GM12878 (cell line): ENCODE results near the gene PLEKHA6. TPM values are rescaled to one million over a fixed set of nuclear protein-coding genes. Genes with fewer than 3 reads are reported as not detected.

Experiments used
- ATAC-seq: fragments of 200-7000 bp; cut with Tn5 transposase; 3 replicates; pipeline ENCODE4 v1.9.1; 2020; ENCODE audit warnings: mild to moderate bottlenecking, moderate library complexity
- BruUV-seq: library from RNA; stranded (reverse); fragments of 400-500 nt; replicated peaks from 2 replicates; lab custom pipeline; 2021; lab: Mats Ljungman, UMichigan
- CTCF ChIA-PET: fragments of 300-600 bp; sonication (Branson Sonifier 250); formaldehyde crosslinking; extraction: SDS; loops from one replicate; lab custom pipeline; 2021; ENCODE audit warnings: inconsistent platforms; lab: Yijun Ruan, JAX
- POLR2A ChIA-PET: fragments of 350-600 bp; formaldehyde crosslinking; extraction: SDS; loops from one replicate; lab custom pipeline; 2021; ENCODE audit warnings: inconsistent platforms; lab: Charles Lee
- RAD21 ChIA-PET: fragments of 300-600 bp; sonication (Branson Sonifier 250); formaldehyde crosslinking; loops from one replicate; lab custom pipeline; 2023; ENCODE audit warnings: antibody characterized with exemption; ENCODE audit not compliant: unreplicated experiment; lab: Charles Lee
- SMC1A ChIA-PET: fragments of 300-600 bp; sonication (Branson Sonifier 250); formaldehyde crosslinking; loops from one replicate; lab custom pipeline; 2023; ENCODE audit not compliant: unreplicated experiment, uncharacterized antibody; lab: Charles Lee
- DNase-seq: peaks from one replicate; pipeline ENCODE4 v3.0.0-alpha.2; 2011; ENCODE audit warnings: low read depth, low spot score
- FAIRE-seq: peaks from 3 replicates; lab custom pipeline; 2011; peaks lifted over from hg19 to GRCh38; lab: Jason Lieb, UNC
- H2AFZ ChIP-seq: 2 replicates; pipeline ENCODE4 v1.6.0; 2011; ENCODE audit warnings: low read depth, low read length, control low read depth; ENCODE audit not compliant: control insufficient read depth
- H3K27ac ChIP-seq: 2 replicates; pipeline ENCODE4 v1.5.1; 2011; ENCODE audit warnings: control low read depth; ENCODE audit not compliant: control insufficient read depth, insufficient read depth
- H3K27me3 ChIP-seq, 2 experiments: replicated peaks in 1 of 2; 2 replicates each; pipeline versions ENCODE4 v1.6.0 to v1.6.1; 2011; ENCODE audit warnings: low read length in 1 of 2; ENCODE audit not compliant: control insufficient read depth in 2 of 2, insufficient read depth in 2 of 2
- H3K36me3 ChIP-seq, 2 experiments: 2 replicates each; pipeline ENCODE4 v1.5.1; 2011; ENCODE audit warnings: low read length in 1 of 2; ENCODE audit not compliant: control insufficient read depth in 2 of 2, insufficient read depth in 2 of 2
- H3K4me1 ChIP-seq: 2 replicates; pipeline ENCODE4 v1.6.1; 2011; ENCODE audit warnings: mild to moderate bottlenecking, low read length, moderate library complexity, mixed read lengths; ENCODE audit not compliant: control insufficient read depth, insufficient read depth
- H3K4me2 ChIP-seq: 2 replicates; pipeline ENCODE4 v1.6.0; 2011; ENCODE audit warnings: control low read depth; ENCODE audit not compliant: control insufficient read depth, insufficient read depth
- H3K4me3 ChIP-seq: fragments of 200-600 bp; sonication (generic); 2 replicates; pipeline ENCODE4 v1.5.1; 2016
- H3K79me2 ChIP-seq: 2 replicates; pipeline ENCODE4 v1.6.0; 2011; ENCODE audit warnings: low read length; ENCODE audit not compliant: control insufficient read depth, insufficient read depth
- H3K9ac ChIP-seq: 2 replicates; pipeline ENCODE4 v1.8.0; 2011; ENCODE audit warnings: low read length, control low read depth, mixed read lengths; ENCODE audit not compliant: control insufficient read depth, insufficient read depth
- H3K9me3 ChIP-seq: replicated peaks from 3 replicates; pipeline ENCODE4 v1.5.1; 2011; ENCODE audit warnings: mild to moderate bottlenecking, low read length; ENCODE audit not compliant: control insufficient read depth, insufficient read depth
- H4K20me1 ChIP-seq: 2 replicates; pipeline ENCODE4 v1.6.0; 2011; ENCODE audit not compliant: control insufficient read depth, insufficient read depth
- NFYB ChIP-seq: IDR thresholded peaks from 2 replicates; pipeline ENCODE4 v1.6.1; 2011; ENCODE audit warnings: low read depth, mild to moderate bottlenecking, low read length, improper control_type of control experiment, moderate library complexity; ENCODE audit not compliant: insufficient read depth
- POLR2AphosphoS5 ChIP-seq: IDR thresholded peaks from 2 replicates; pipeline ENCODE4 v1.6.1; 2011; ENCODE audit warnings: mild to moderate bottlenecking, low read length, inconsistent platforms
- SIN3A ChIP-seq: IDR thresholded peaks from 2 replicates; pipeline ENCODE4 v1.6.1; 2012; ENCODE audit warnings: low read depth, low read length, improper control_type of control experiment
- in situ Hi-C: fragments of 300-500 bp; cut with MboI; formaldehyde crosslinking; loops from 9 replicates; pipeline ENCODE4 v1.14.3; 2018; ENCODE audit warnings: mixed read lengths
- intact Hi-C: fragments of 100-400 bp; cut with micrococcal nuclease; formaldehyde crosslinking; loops from one replicate; pipeline ENCODE4 v1.14.2; 2022; ENCODE audit not compliant: unreplicated experiment
- polyA plus RNA-seq, 11 experiments: library from polyadenylated mRNA; depleted of rRNA in 4 of 11; unstranded in 6 of 11; stranded (reverse) in 5 of 11; fragments of >200 nt; fragmentation: Nextera tagmentation in 4 of 11; fragmentation: Illumina TruSeq in 1 of 11; extraction: Ambion mirVana in 4 of 11; extraction: Trizol in 1 of 11; gene quantifications; 1 replicate in 1 of 11; 2 replicates in 10 of 11; pipeline versions ENCODE4 v1.2.1 to v1.2.3, GENCODE V29; 2011 to 2016; ENCODE audit warnings: inconsistent platforms in 2 of 11, missing spikeins in 2 of 11, low read depth in 1 of 11
- total RNA-seq, 4 experiments: library from RNA; depleted of rRNA in 3 of 4; stranded (reverse); fragments of >200 nt in 3 of 4; fragmentation: Illumina TruSeq in 1 of 4; extraction: Trizol in 1 of 4; gene quantifications; 2 replicates each; pipeline versions ENCODE4 v1.2.1 to v1.2.3, GENCODE V29; 2013 to 2021
- TF ChIP-seq, protein P1 (sequence below): fragments of 450-650 bp; IDR thresholded peaks from 2 replicates; pipeline ENCODE4 v1.6.1; 2018; ENCODE audit warnings: borderline replicate concordance, mild to moderate bottlenecking; ENCODE audit not compliant: partially characterized antibody

The PLEKHA6 gene
- total and polyA plus RNA-seq, 10 of the 15 experiments (the other 5 are each of a cell fraction or from before 2014, with no cell fraction given): 0.04 to 0.81 (median 0.19) TPM; not detected in 4

GRCh38 chr1:204396015-204396583 lies 36.4 kb upstream of the PLEKHA6 start (continued):
- TF ChIP-seq, protein P1, sequence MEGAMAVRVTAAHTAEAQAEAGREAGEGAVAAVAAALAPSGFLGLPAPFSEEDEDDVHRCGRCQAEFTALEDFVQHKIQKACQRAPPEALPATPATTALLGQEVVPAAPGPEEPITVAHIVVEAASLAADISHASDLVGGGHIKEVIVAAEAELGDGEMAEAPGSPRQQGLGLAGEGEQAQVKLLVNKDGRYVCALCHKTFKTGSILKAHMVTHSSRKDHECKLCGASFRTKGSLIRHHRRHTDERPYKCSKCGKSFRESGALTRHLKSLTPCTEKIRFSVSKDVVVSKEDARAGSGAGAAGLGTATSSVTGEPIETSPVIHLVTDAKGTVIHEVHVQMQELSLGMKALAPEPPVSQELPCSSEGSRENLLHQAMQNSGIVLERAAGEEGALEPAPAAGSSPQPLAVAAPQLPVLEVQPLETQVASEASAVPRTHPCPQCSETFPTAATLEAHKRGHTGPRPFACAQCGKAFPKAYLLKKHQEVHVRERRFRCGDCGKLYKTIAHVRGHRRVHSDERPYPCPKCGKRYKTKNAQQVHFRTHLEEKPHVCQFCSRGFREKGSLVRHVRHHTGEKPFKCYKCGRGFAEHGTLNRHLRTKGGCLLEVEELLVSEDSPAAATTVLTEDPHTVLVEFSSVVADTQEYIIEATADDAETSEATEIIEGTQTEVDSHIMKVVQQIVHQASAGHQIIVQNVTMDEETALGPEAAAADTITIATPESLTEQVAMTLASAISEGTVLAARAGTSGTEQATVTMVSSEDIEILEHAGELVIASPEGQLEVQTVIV: no peak
- TF ChIP-seq SIN3A (no peak), POLR2AphosphoS5 (no peak)

GRCh38 chr1:204391629-204392028 lies 31.9 kb upstream of the PLEKHA6 start:
- no TSS peak for BruUV-seq
- no peak for FAIRE-seq
- H4K20me1 ChIP-seq: no peaks in the 10 kb centered on the region
- in situ Hi-C loops (no loop called here), intact Hi-C loops (loop anchor here (10.0 kb wide), 1 partner anchor 227 kb away; the partner anchor contains the start of gene REN)
- H3K9me3 ChIP-seq: no peaks in the 10 kb centered on the region
- TF ChIP-seq NFYB: no peak
- RAD21 ChIA-PET: interaction anchor here (0.6 to 1.0 kb wide), 2 partner anchors 9 to 20 kb away, joined by 3 read pairs; no protein-coding TSS in a partner anchor
- no peak overlapping the region for H3K4me3 ChIP-seq
- H3K36me3 ChIP-seq: no peaks in the 10 kb centered on the region
- H3K4me1 ChIP-seq: no peaks in the 10 kb centered on the region
- H3K27ac ChIP-seq: no peak overlapping the region
- no peak for DNase-seq
- ATAC-seq: no peak
- H3K9ac ChIP-seq: no peak overlapping the region
- SMC1A ChIA-PET: interaction anchor here (0.8 to 2.7 kb wide), 5 partner anchors 9 to 112 kb away, joined by 3 to 8 read pairs (median 3); no protein-coding TSS in a partner anchor
- no peaks in the 10 kb centered on the region for H3K27me3 ChIP-seq
- H3K79me2 ChIP-seq: no peaks in the 10 kb centered on the region
- no peak overlapping the region for H2AFZ ChIP-seq
- CTCF ChIA-PET: interaction anchor here (1.1 to 11.2 kb wide), 2 partner anchors 17 to 185 kb away, joined by 3 to 297 read pairs; no protein-coding TSS in a partner anchor
- H3K4me2 ChIP-seq: no peak overlapping the region
- POLR2A ChIA-PET: interaction anchor here (1.2 kb wide), 1 partner anchor 11 kb away, joined by 5 read pairs; no protein-coding TSS in a partner anchor
